IMR-90 (cell line): ENCODE measurements around the gene MGAT1. TPM values are rescaled to one million over a fixed set of nuclear protein-coding genes. Genes with fewer than 3 reads are reported as not detected.

Experiments
- ATAC-seq: fragments of 200-7000 bp; cut with Tn5 transposase; 2 replicates; pipeline ENCODE4 v1.9.1; 2020; ENCODE audit warnings: low read depth, mild to moderate bottlenecking, moderate library complexity
- BruUV-seq: library from RNA; stranded (reverse); fragments of 400-500 nt; replicated peaks from 2 replicates; lab custom pipeline; 2021; lab: Mats Ljungman, UMichigan
- CTCF ChIA-PET: fragments of 300-600 bp; formaldehyde crosslinking; extraction: SDS; loops from one replicate; lab custom pipeline; 2021; ENCODE audit warnings: antibody characterized with exemption; lab: Yijun Ruan, JAX
- POLR2A ChIA-PET: fragments of 300-600 bp; sonication (Branson Sonifier 250); formaldehyde crosslinking; loops from one replicate; lab custom pipeline; 2022; ENCODE audit warnings: antibody characterized with exemption; ENCODE audit not compliant: unreplicated experiment; lab: Charles Lee
- DNase-seq: peaks from one replicate; pipeline ENCODE4 v3.0.0; 2013
- H2AFZ ChIP-seq: replicated peaks from 2 replicates; pipeline ENCODE3; 2013; ENCODE audit warnings: low read length, mild to moderate bottlenecking; ENCODE audit not compliant: poor library complexity
- H2AK5ac ChIP-seq: 2 replicates; pipeline ENCODE4 v1.6.1; 2013; ENCODE audit warnings: low read depth, low read length, inconsistent platforms
- H2AK9ac ChIP-seq: replicated peaks from 2 replicates; pipeline ENCODE3; 2013; ENCODE audit warnings: mild to moderate bottlenecking, low read depth, low read length, moderate library complexity; ENCODE audit not compliant: poor library complexity
- H2BK120ac ChIP-seq: 2 replicates; pipeline ENCODE4 v1.6.1; 2013; ENCODE audit warnings: low read depth, low read length, inconsistent platforms
- H2BK15ac ChIP-seq: 3 replicates; pipeline ENCODE4 v1.6.1; 2013; ENCODE audit warnings: low read depth, low read length, inconsistent platforms
- H2BK20ac ChIP-seq: 2 replicates; pipeline ENCODE4 v1.6.1; 2013; ENCODE audit warnings: low read depth, mild to moderate bottlenecking, inconsistent platforms, low read length, moderate library complexity
- H2BK5ac ChIP-seq: 2 replicates; pipeline ENCODE4 v1.6.1; 2013; ENCODE audit warnings: mild to moderate bottlenecking, low read depth, low read length, inconsistent platforms; ENCODE audit not compliant: poor library complexity, severe bottlenecking
- H3K14ac ChIP-seq: replicated peaks from 2 replicates; pipeline ENCODE4 v1.6.1; 2013; ENCODE audit warnings: low read depth, low read length, inconsistent platforms
- H3K18ac ChIP-seq: 2 replicates; pipeline ENCODE4 v1.6.1; 2013; ENCODE audit warnings: low read depth, low read length, control low read depth
- H3K23ac ChIP-seq: 2 replicates; pipeline ENCODE4 v1.6.1; 2013; ENCODE audit warnings: low read depth, low read length, inconsistent platforms
- H3K27ac ChIP-seq: 2 replicates; pipeline ENCODE4 v1.5.1; 2013; ENCODE audit warnings: mild to moderate bottlenecking, control low read depth, low read length; ENCODE audit not compliant: insufficient read depth
- H3K27me3 ChIP-seq: 2 replicates; pipeline ENCODE4 v1.6.1; 2013; ENCODE audit warnings: low read length; ENCODE audit not compliant: control insufficient read depth, insufficient read depth
- H3K36me3 ChIP-seq: 2 replicates; pipeline ENCODE4 v1.6.1; 2013; ENCODE audit warnings: low read length, mixed read lengths; ENCODE audit not compliant: control insufficient read depth, insufficient read depth
- H3K4ac ChIP-seq: 2 replicates; pipeline ENCODE4 v1.6.1; 2013; ENCODE audit warnings: low read depth, low read length, inconsistent platforms
- H3K4me1 ChIP-seq: 2 replicates; pipeline ENCODE4 v1.6.1; 2013; ENCODE audit warnings: low read length, mixed read lengths; ENCODE audit not compliant: control insufficient read depth, insufficient read depth
- H3K4me2 ChIP-seq: 2 replicates; pipeline ENCODE4 v1.6.1; 2013; ENCODE audit warnings: low read depth, mild to moderate bottlenecking, control low read depth, low read length, moderate library complexity
- H3K4me3 ChIP-seq: 2 replicates; pipeline ENCODE4 v1.5.1; 2013; ENCODE audit warnings: low read depth, mild to moderate bottlenecking, control low read depth, low read length, moderate library complexity; ENCODE audit not compliant: insufficient read depth
- H3K56ac ChIP-seq: 2 replicates; pipeline ENCODE4 v1.6.1; 2013; ENCODE audit warnings: low read length, inconsistent platforms; ENCODE audit not compliant: insufficient read depth; ENCODE audit errors: extremely low read depth
- H3K79me1 ChIP-seq, 2 experiments: 2 replicates each; pipeline ENCODE4 v1.6.1; 2013; ENCODE audit warnings: low read length in 2 of 2, inconsistent platforms in 1 of 2, low read depth in 1 of 2
- H3K9ac ChIP-seq: 2 replicates; pipeline ENCODE4 v1.6.1; 2013; ENCODE audit warnings: low read depth, low read length, control low read depth
- H3K9me1 ChIP-seq: 2 replicates; pipeline ENCODE4 v1.6.1; 2013; ENCODE audit warnings: low read length, inconsistent platforms; ENCODE audit not compliant: insufficient read depth
- H3K9me3 ChIP-seq: 2 replicates; pipeline ENCODE4 v1.6.1; 2013; ENCODE audit warnings: low read length; ENCODE audit not compliant: control insufficient read depth, insufficient read depth
- H4K20me1 ChIP-seq: 2 replicates; pipeline ENCODE4 v1.6.1; 2013; ENCODE audit warnings: low read length, inconsistent platforms; ENCODE audit not compliant: insufficient read depth
- H4K5ac ChIP-seq: 2 replicates; pipeline ENCODE4 v1.6.1; 2013; ENCODE audit warnings: mild to moderate bottlenecking, low read depth, low read length, control low read depth
- H4K8ac ChIP-seq, 2 experiments: 2 replicates each; pipeline ENCODE4 v1.6.1; 2013; ENCODE audit warnings: low read depth in 2 of 2, low read length in 2 of 2, control low read depth in 1 of 2, inconsistent platforms in 1 of 2
- H4K91ac ChIP-seq: 2 replicates; pipeline ENCODE4 v1.6.1; 2013; ENCODE audit warnings: low read depth, low read length, inconsistent platforms; ENCODE audit not compliant: insufficient read depth
- BHLHE40 ChIP-seq: fragments of 150-350 bp; IDR thresholded peaks from 2 replicates; pipeline ENCODE4 v1.6.1; 2016; ENCODE audit warnings: mild to moderate bottlenecking, low read depth, low read length
- CEBPB ChIP-seq: IDR thresholded peaks from 2 replicates; pipeline ENCODE4 v1.6.1; 2012; ENCODE audit warnings: low read depth, low read length, improper control_type of control experiment
- CHD1 ChIP-seq: IDR thresholded peaks from 2 replicates; pipeline ENCODE4 v1.6.1; 2012; ENCODE audit warnings: low read depth, low read length, improper control_type of control experiment
- FOS ChIP-seq: fragments of 150-350 bp; IDR thresholded peaks from 2 replicates; pipeline ENCODE4 v1.6.1; 2016; ENCODE audit warnings: low read depth, low read length
- MAFK ChIP-seq: IDR thresholded peaks from 2 replicates; pipeline ENCODE4 v1.6.1; 2012; ENCODE audit warnings: low read depth, low read length, improper control_type of control experiment
- MAZ ChIP-seq: IDR thresholded peaks from 2 replicates; pipeline ENCODE4 v1.6.1; 2012; ENCODE audit warnings: low read depth, mild to moderate bottlenecking, low read length, improper control_type of control experiment, moderate library complexity, borderline replicate concordance
- RAD21 ChIP-seq: IDR thresholded peaks from 2 replicates; pipeline ENCODE4 v1.6.1; 2012; ENCODE audit warnings: low read length, improper control_type of control experiment
- RCOR1 ChIP-seq: IDR thresholded peaks from 2 replicates; pipeline ENCODE4 v1.6.1; 2012; ENCODE audit warnings: mild to moderate bottlenecking, low read length, improper control_type of control experiment; ENCODE audit not compliant: insufficient replicate concordance
- SMC3 ChIP-seq: fragments of 150-350 bp; IDR thresholded peaks from 2 replicates; pipeline ENCODE4 v1.6.1; 2016; ENCODE audit warnings: low read depth, mild to moderate bottlenecking, antibody characterized with exemption, low read length, moderate library complexity
- WGBS, 2 experiments: methylation state at CpG; one replicate each; pipeline versions ENCODE4 v1.1.5 to v1.1.7; 2013; ENCODE audit warnings: missing lambda C conversion rate in 2 of 2; ENCODE audit not compliant: insufficient read length in 1 of 2; ENCODE audit errors: extremely low coverage in 2 of 2; 5-methylcytosine and 5-hydroxymethylcytosine counted together
- dilution Hi-C: fragments of 300-500 bp; cut with HindIII; formaldehyde crosslinking; loops from one replicate; pipeline ENCODE4 v1.14.3; 2018; ENCODE audit warnings: low sequenced_read_pairs; ENCODE audit not compliant: unreplicated experiment
- in situ Hi-C: fragments of 300-500 bp; cut with MboI; formaldehyde crosslinking; loops from 3 replicates; pipeline ENCODE4 v1.14.3; 2019; ENCODE audit warnings: low sequenced_read_pairs, inconsistent platforms, mixed read lengths
- intact Hi-C: fragments of 100-400 bp; cut with micrococcal nuclease; formaldehyde crosslinking; loops from 2 replicates; pipeline ENCODE4 v1.10.0; 2022
- polyA plus RNA-seq, 3 experiments: library from polyadenylated mRNA; depleted of rRNA; stranded (reverse); fragments of >200 nt; gene quantifications; 2 replicates each; pipeline ENCODE4 v1.2.3, GENCODE V29; 2012; ENCODE audit warnings: low replicate concordance in 1 of 3
- total RNA-seq: library from RNA; depleted of rRNA; stranded (reverse); fragments of >200 nt; gene quantifications from 2 replicates; pipeline ENCODE4 v1.2.3, GENCODE V29; 2012
- TF ChIP-seq, protein P1 (sequence below): fragments of 150-350 bp; IDR thresholded peaks from 2 replicates; pipeline ENCODE4 v1.6.1; 2016; ENCODE audit warnings: low read depth, mild to moderate bottlenecking, low read length, moderate library complexity, borderline replicate concordance
- TF ChIP-seq, protein P2 (sequence below): fragments of 150-350 bp; IDR thresholded peaks from 2 replicates; pipeline ENCODE4 v1.6.1; 2017; ENCODE audit warnings: mild to moderate bottlenecking, antibody characterized with exemption, low read length, low read depth

The MGAT1 gene
- total and polyA plus RNA-seq, 2 of the 4 experiments (the other 2 are of a cell fraction): 56.3 to 141 TPM

DNA sequence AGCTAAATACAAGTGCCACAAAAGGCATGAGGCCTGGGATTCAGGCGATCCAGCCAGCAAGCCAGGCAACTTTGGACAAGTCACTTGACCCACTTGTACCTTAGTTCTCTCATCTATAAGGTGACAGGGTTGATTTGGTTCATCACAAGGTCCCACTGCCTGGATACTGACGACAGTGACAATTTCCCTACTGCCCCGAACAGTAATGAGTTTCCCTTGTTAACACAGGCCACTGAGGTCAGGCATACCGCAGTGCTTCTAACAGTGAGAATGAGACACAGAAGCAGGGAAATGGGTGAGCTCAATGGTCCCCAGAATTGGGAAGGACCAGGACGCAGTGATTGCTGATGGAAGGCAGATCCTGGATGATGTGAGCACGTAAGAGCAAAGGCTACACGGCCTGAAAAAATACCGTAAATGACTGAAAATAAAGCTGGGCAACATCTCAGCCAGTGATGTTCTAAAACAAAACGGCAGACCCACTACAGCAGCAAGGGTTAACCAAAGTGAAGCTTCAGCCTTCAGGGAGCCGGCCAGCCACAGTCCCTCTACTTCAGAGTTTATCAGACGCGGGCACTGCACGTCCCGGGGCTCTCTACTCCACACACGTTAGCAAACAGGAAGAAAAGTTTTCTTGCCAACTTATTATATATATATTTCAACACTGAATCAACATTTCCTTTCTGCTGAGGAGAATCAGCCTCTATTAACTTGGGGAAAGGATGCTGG, 846 bp downstream of the MGAT1 start (continued):
- no peak for TF ChIP-seq RCOR1
- no peak for TF ChIP-seq RAD21

DNA sequence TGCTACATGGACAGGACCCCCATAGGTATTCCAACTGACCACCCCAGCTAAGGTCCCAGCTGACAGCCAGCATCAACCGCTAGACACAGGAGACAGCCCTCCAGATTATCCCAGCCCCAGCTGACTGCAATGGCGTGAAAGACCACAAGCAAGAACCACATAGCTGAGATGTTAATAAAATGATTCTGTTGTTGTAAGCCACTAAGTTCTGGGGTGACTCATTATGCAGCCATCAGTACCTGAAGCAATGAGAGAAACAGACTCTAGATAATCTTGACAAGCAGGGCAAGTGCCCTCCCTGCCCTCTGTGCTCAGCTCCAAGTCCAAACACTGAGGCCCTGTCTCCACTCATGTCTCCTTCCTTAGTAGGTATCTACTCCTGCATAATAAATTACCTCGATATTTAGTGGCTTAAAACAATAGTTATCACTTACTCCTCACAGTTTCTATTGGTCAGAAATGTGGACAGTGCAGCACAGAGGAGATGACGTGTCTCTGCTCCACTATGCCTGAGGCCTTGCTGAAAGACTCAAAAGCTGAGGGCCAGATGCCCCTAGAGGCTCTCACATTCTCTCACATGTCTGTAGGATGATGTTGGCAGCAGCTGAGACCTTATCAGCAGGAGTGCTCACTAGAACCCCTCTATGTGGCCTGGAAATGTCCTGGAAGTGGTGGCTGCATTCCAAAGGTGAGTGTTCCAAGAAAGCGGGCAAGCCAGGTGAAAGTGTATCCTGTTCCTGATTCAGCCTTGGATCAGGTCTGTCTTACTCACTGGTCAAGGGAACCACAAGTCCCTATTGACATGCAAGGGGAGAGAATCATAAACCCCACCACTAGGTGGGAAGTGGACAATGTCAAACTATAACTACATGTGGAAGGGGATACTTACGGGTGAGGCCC, 2.5 kb downstream of the MGAT1 start:
- Histone ChIP-seq H3K4me3 (no peak overlapping the region), H3K18ac (peak overlapping the region; percentile 3; the same call in 1 of the 2 replicates), H3K36me3 (peaks cover 15% of the 10 kb centered on the region), H2AFZ (no peak overlapping the region), H2AK9ac (peak overlapping the region; percentile 8), H3K9me1 (peaks cover 39% of the 10 kb centered on the region), H3K79me1 (peaks cover 11 to 57% of the 10 kb centered on the region in 2 experiments; a peak in 3 of 4 replicates), H3K27me3 (no peaks in the 10 kb centered on the region), H3K14ac (peak overlapping the region; percentile 69), H2BK120ac (peak overlapping the region; percentile 68), H4K91ac (peak overlapping the region; percentile 73), H3K9ac (peak overlapping the region; percentile 7; the same call in 1 of the 2 replicates), H4K5ac (no peak overlapping the region), H3K23ac (peak overlapping the region; percentile 39), H3K4me1 (peaks cover 35% of the 10 kb centered on the region), H3K9me3 (no peaks in the 10 kb centered on the region), H2BK20ac (peak overlapping the region; percentile 58), H3K4ac (peak overlapping the region; percentile 75), H3K27ac (peak overlapping the region; percentile 56), H2BK5ac (peak overlapping the region; percentile 91), H3K4me2 (peak overlapping the region; percentile 100), H3K56ac (peak overlapping the region; percentile 36; the same call in 1 of the 2 replicates), H4K8ac (peak overlapping the region; percentile 7 to 23; a peak in 2 of 4 replicates), H2BK15ac (peak overlapping the region; percentile 29; the same call in 2 of the 3 replicates), H2AK5ac (peak overlapping the region; percentile 71), H4K20me1 (peaks cover 69% of the 10 kb centered on the region)
- WGBS, 2 experiments: no CpG with 5 or more reads among the region's 6 CpGs
- in situ Hi-C loops (loop anchor here (10.0 kb wide), 2 partner anchors 385 to 455 kb away; no protein-coding TSS in a partner anchor), intact Hi-C loops (loop anchor here (1.0 to 5.0 kb wide), 2 partner anchors 13 to 62 kb away; partner anchors contain the start of gene ZFP62), dilution Hi-C loops (no loop called here)
- CTCF ChIA-PET: interaction anchor here (1.4 kb wide), 1 partner anchor 16 kb away, joined by 5 read pairs; no protein-coding TSS in a partner anchor
- no TSS peak for BruUV-seq
- ATAC-seq (peak; percentile 30), DNase-seq (peak; percentile 86)
- POLR2A ChIA-PET: no interaction called here
- TF ChIP-seq, protein P1, sequence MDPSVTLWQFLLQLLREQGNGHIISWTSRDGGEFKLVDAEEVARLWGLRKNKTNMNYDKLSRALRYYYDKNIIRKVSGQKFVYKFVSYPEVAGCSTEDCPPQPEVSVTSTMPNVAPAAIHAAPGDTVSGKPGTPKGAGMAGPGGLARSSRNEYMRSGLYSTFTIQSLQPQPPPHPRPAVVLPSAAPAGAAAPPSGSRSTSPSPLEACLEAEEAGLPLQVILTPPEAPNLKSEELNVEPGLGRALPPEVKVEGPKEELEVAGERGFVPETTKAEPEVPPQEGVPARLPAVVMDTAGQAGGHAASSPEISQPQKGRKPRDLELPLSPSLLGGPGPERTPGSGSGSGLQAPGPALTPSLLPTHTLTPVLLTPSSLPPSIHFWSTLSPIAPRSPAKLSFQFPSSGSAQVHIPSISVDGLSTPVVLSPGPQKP: no peak
- TF ChIP-seq SMC3 (no peak), BHLHE40 (no peak), FOS (peak; percentile 80), MAZ (no peak), RCOR1 (no peak), CHD1 (no peak), CEBPB (peak; percentile 83), MAFK (no peak)
- TF ChIP-seq, protein P2, sequence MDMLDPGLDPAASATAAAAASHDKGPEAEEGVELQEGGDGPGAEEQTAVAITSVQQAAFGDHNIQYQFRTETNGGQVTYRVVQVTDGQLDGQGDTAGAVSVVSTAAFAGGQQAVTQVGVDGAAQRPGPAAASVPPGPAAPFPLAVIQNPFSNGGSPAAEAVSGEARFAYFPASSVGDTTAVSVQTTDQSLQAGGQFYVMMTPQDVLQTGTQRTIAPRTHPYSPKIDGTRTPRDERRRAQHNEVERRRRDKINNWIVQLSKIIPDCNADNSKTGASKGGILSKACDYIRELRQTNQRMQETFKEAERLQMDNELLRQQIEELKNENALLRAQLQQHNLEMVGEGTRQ: no peak; the same call in 1 of the 2 replicates
